ENCODE measurements around the gene PTCH2.
"Not testable (repeated sequence)": the region's sequence is repeated elsewhere in the genome, so short reads cannot be mapped to it uniquely, and the experiment has no call there.

The PTCH2 gene

DNA sequence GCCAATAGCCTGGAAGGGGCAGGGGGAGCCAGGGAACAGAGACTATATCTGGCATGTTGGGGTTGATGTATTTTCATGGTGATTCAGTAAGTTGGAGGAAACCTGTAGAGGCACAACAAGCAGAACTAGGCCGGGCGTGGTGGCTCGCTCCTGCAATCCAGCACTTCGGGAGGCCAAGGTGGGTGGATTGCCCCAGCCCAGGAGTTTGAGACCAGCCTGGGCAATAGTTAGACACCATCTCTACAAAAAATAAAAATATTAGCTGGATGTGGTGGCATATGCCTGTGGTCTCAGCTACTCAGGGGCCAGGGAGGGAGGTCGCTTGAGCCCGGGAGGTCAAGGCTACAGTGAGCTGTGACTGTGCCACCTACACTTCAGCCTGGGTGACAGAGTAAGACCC, 10.1 kb upstream of the PTCH2 start:
- DNase-seq (ENCODE audit: low spot score in 2 of 2): no peak
- Histone ChIP-seq H3K9me3 (no peaks in the 10 kb centered on the region), H3K27me3 (ENCODE audit: low read depth) (no peaks in the 10 kb centered on the region), H3K36me3 (replicated peaks) (peaks cover 10% of the 10 kb centered on the region), H3K4me3 (no peak overlapping the region), H3K4me1 (no peaks in the 10 kb centered on the region)
- in situ Hi-C loops (cut with MboI; ENCODE audit: low sequenced_read_pairs): no loop called here

GRCh38 chr1:44851308-44851707, 8.3 kb upstream of the PTCH2 start:
- DNase-seq (ENCODE audit: low spot score in 2 of 2): no peak
- Histone ChIP-seq H3K4me3 (no peak overlapping the region), H3K4me1 (no peaks in the 10 kb centered on the region), H3K36me3 (replicated peaks) (no peaks in the 10 kb centered on the region; the same call in 1 of the 2 replicates), H3K9me3 (no peaks in the 10 kb centered on the region), H3K27me3 (ENCODE audit: low read depth) (no peaks in the 10 kb centered on the region)
- in situ Hi-C loops (cut with MboI; ENCODE audit: low sequenced_read_pairs): no loop called here

- in situ Hi-C loops (cut with MboI; ENCODE audit: low sequenced_read_pairs): no loop called here
- DNase-seq (ENCODE audit: low spot score in 2 of 2): no peak
- Histone ChIP-seq H3K9me3 (no peaks in the 10 kb centered on the region), H3K4me3 (no peak overlapping the region), H3K4me1 (no peaks in the 10 kb centered on the region), H3K36me3 (replicated peaks) (no peaks in the 10 kb centered on the region), H3K27me3 (ENCODE audit: low read depth) (no peaks in the 10 kb centered on the region)
Observed at GRCh38 chr1:44849575-44850132, 6.6 kb upstream of the PTCH2 start.

GRCh38 chr1:44848456-44849181, 5.6 kb upstream of the PTCH2 start:
- Histone ChIP-seq H3K27me3 (ENCODE audit: low read depth) (no peaks in the 10 kb centered on the region), H3K4me1 (no peaks in the 10 kb centered on the region), H3K9me3 (no peaks in the 10 kb centered on the region), H3K4me3 (no peak overlapping the region), H3K36me3 (replicated peaks) (no peaks in the 10 kb centered on the region)
- no peak for DNase-seq (ENCODE audit: low spot score in 2 of 2)
- in situ Hi-C loops (cut with MboI; ENCODE audit: low sequenced_read_pairs): no loop called here

GRCh38 chr1:44847845-44848244, 4.8 kb upstream of the PTCH2 start:
- H3K36me3 ChIP-seq (replicated peaks): no peaks in the 10 kb centered on the region
- DNase-seq (ENCODE audit: low spot score in 2 of 2): no peak
- no peaks in the 10 kb centered on the region for H3K27me3 ChIP-seq (ENCODE audit: low read depth)
- no peaks in the 10 kb centered on the region for H3K9me3 ChIP-seq
- H3K4me1 ChIP-seq: no peaks in the 10 kb centered on the region; the same call in none of the 2 replicates
- in situ Hi-C loops (cut with MboI; ENCODE audit: low sequenced_read_pairs): no loop called here
- no peak overlapping the region for H3K4me3 ChIP-seq

- in situ Hi-C loops (cut with MboI; ENCODE audit: low sequenced_read_pairs): no loop called here
- Histone ChIP-seq H3K36me3 (replicated peaks) (no peaks in the 10 kb centered on the region), H3K9me3 (no peaks in the 10 kb centered on the region), H3K27me3 (ENCODE audit: low read depth) (no peaks in the 10 kb centered on the region), H3K4me1 (peaks cover 5% of the 10 kb centered on the region), H3K4me3 (no peak overlapping the region)
- DNase-seq (ENCODE audit: low spot score in 2 of 2): no peak
Observed at GRCh38 chr1:44846985-44847384, 3.9 kb upstream of the PTCH2 start.

- H3K4me1 ChIP-seq: peaks cover 5% of the 10 kb centered on the region
- DNase-seq (ENCODE audit: low spot score in 2 of 2): no peak
- in situ Hi-C loops (cut with MboI; ENCODE audit: low sequenced_read_pairs): no loop called here
- no peaks in the 10 kb centered on the region for H3K36me3 ChIP-seq (replicated peaks)
- H3K4me3 ChIP-seq: peak overlapping the region; percentile 56
- H3K27me3 ChIP-seq (ENCODE audit: low read depth): no peaks in the 10 kb centered on the region
- H3K9me3 ChIP-seq: no peaks in the 10 kb centered on the region
Observed at GRCh38 chr1:44842486-44842861, 579 bp downstream of the PTCH2 start.

DNA sequence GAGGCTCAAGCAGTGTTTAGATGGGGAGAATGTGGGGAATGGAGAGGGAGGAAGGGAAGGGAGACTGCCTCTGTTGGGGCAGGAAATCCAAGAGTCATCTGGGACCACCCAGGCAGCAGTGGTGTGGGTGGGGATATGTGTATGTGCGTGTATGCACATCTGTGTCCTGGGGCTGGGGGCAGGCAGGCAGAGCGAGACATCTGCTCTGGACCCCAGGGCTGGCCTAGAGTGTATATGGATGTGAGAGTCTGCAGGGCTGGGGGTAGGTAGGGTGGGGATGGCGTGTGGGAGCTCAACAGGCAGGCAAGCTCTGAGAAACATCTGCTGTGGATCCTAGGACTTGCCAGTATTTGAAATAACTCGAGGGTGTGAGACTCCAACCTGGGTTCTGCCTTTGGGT, 3.5 kb downstream of the PTCH2 start:
- DNase-seq (ENCODE audit: low spot score in 2 of 2): no peak
- in situ Hi-C loops (cut with MboI; ENCODE audit: low sequenced_read_pairs): loop anchor here (5.0 to 10.0 kb wide), 3 partner anchors 173 to 655 kb away; partner anchors contain the start of genes HECTD3, TESK2 and UROD
- H3K4me1 ChIP-seq: peaks cover 5% of the 10 kb centered on the region

DNA sequence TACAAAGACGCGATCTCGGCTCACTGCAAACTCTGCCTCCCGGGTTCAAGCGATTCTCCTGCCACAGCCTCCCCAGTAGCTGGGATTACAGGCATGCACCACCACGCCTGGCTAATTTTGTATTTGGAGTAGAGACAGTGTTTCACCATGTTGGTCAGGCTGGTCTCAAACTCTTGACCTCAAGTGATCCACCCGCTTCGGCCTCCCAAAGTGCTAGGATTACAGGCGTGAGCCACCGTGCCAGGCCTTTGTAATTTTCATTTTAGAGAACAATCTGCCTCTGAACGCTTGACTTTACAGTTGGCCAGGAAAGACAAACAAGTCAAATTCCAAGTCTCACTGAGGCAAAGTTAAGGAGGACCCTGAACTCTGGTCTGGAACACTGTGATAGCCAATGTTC, 4.8 kb downstream of the PTCH2 start:
- not testable (repeated sequence) for DNase-seq (ENCODE audit: low spot score in 2 of 2)

More for the DNA sequence above, 3.5 kb downstream of the PTCH2 start:
- H3K27me3 ChIP-seq (ENCODE audit: low read depth): no peaks in the 10 kb centered on the region
- no peak overlapping the region for H3K4me3 ChIP-seq
- H3K36me3 ChIP-seq (replicated peaks): no peaks in the 10 kb centered on the region
- H3K9me3 ChIP-seq: no peaks in the 10 kb centered on the region

GRCh38 chr1:44835738-44836675, 7.0 kb downstream of the PTCH2 start:
- H3K36me3 ChIP-seq (replicated peaks): no peaks in the 10 kb centered on the region
- peak; percentile 75 to 96 for DNase-seq (ENCODE audit: low spot score in 2 of 2)
- no peaks in the 10 kb centered on the region for H3K9me3 ChIP-seq
- in situ Hi-C loops (cut with MboI; ENCODE audit: low sequenced_read_pairs): loop anchor here (5.0 to 10.0 kb wide), 3 partner anchors 176 to 659 kb away; partner anchors contain the start of genes HECTD3, TESK2 and UROD
- no peak overlapping the region for H3K4me3 ChIP-seq
- no peaks in the 10 kb centered on the region for H3K27me3 ChIP-seq (ENCODE audit: low read depth)
- H3K4me1 ChIP-seq: no peaks in the 10 kb centered on the region

More for the DNA sequence above, 4.8 kb downstream of the PTCH2 start:
- H3K9me3 ChIP-seq; H3K4me1 ChIP-seq; H3K36me3 ChIP-seq (replicated peaks); H3K4me3 ChIP-seq; H3K27me3 ChIP-seq (ENCODE audit: low read depth): not testable (repeated sequence)
- in situ Hi-C loops (cut with MboI; ENCODE audit: low sequenced_read_pairs): loop anchor here (5.0 to 10.0 kb wide), 3 partner anchors 174 to 657 kb away; partner anchors contain the start of genes HECTD3, TESK2 and UROD

- in situ Hi-C loops (cut with MboI; ENCODE audit: low sequenced_read_pairs): loop anchor here (10.0 kb wide), 2 partner anchors 470 to 660 kb away; partner anchors contain the start of gene TESK2
- Histone ChIP-seq H3K4me3 (no peak overlapping the region), H3K9me3 (no peaks in the 10 kb centered on the region), H3K4me1 (no peaks in the 10 kb centered on the region), H3K36me3 (replicated peaks) (no peaks in the 10 kb centered on the region), H3K27me3 (ENCODE audit: low read depth) (no peaks in the 10 kb centered on the region)
- DNase-seq (ENCODE audit: low spot score in 2 of 2): no peak
Observed at GRCh38 chr1:44834328-44834727, 8.7 kb downstream of the PTCH2 start.

DNA sequence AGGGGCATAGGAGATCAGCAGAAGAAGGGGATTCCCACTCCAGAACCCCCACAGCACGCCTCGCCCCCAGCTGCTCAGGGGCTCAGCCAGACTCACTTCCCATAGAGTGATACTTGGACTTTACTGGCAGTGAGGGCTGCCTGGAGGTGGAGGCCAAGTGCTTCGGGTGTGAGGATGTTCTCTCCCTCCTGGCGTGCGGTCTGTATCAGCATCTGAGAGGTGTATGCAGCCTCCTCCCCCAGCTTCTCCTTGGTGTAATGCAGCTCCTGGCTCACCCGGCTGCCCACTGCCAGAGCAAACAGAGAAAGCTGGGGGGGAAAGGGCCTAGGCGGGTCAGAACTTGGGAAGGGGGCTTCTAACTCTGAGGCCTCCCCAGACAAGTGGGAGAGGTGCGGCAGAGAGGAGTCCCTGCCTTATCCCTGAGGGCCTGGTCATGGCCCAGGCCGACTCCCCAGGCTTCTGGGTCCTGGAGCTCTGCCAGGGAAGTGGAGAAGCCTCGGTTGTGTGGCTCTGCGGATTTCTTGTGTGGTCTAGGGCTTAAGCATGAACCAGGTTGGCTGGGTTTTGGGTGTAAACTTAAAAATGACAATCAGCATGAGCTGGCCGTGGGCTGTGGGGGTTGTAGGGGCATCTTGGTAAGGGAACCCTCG, 10.9 kb downstream of the PTCH2 start:
- in situ Hi-C loops (cut with MboI; ENCODE audit: low sequenced_read_pairs): loop anchor here (10.0 kb wide), 2 partner anchors 473 to 663 kb away; partner anchors contain the start of gene TESK2
- no peaks in the 10 kb centered on the region for H3K4me1 ChIP-seq
- no peaks in the 10 kb centered on the region for H3K27me3 ChIP-seq (ENCODE audit: low read depth)
- H3K4me3 ChIP-seq: no peak overlapping the region
- no peaks in the 10 kb centered on the region for H3K36me3 ChIP-seq (replicated peaks)
- no peak for DNase-seq (ENCODE audit: low spot score in 2 of 2)
- no peaks in the 10 kb centered on the region for H3K9me3 ChIP-seq

DNA sequence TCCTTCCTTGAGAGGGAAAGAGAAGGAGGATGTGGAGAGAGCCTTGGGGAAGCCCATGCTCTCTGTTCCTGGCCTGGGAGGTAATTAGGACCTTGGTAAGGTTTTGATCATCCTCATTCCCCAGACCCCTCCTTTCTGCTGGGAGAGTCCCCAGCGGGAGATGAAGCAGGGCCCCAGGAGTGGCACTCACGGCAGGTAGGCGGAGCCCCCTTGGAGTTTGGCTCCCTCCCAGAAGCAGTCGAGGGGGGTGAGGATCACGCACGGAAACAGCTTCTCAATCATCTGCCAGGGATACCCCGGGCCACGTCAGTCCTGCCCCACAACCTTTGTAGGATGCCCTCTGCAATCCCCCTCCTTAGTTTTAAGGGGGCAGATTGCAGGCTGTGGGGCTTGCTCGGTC, 11.5 kb downstream of the PTCH2 start:
- Histone ChIP-seq H3K4me1 (no peaks in the 10 kb centered on the region), H3K36me3 (replicated peaks) (no peaks in the 10 kb centered on the region), H3K4me3 (no peak overlapping the region), H3K27me3 (ENCODE audit: low read depth) (no peaks in the 10 kb centered on the region), H3K9me3 (no peaks in the 10 kb centered on the region)
- in situ Hi-C loops (cut with MboI; ENCODE audit: low sequenced_read_pairs): loop anchor here (10.0 kb wide), 2 partner anchors 473 to 663 kb away; partner anchors contain the start of gene TESK2
- DNase-seq (ENCODE audit: low spot score in 2 of 2): no peak

All from HAP-1 (cell line).